Measurements from ENCODE around the gene FAM25A. TPM values are rescaled to one million over a fixed set of nuclear protein-coding genes. Genes with fewer than 3 reads are reported as not detected.
"Not testable (repeated sequence)": the region's sequence is repeated elsewhere in the genome, so short reads cannot be mapped to it uniquely, and the experiment has no call there.

The FAM25A gene
- total and polyA plus RNA-seq, 9 donors: not detected

DNA sequence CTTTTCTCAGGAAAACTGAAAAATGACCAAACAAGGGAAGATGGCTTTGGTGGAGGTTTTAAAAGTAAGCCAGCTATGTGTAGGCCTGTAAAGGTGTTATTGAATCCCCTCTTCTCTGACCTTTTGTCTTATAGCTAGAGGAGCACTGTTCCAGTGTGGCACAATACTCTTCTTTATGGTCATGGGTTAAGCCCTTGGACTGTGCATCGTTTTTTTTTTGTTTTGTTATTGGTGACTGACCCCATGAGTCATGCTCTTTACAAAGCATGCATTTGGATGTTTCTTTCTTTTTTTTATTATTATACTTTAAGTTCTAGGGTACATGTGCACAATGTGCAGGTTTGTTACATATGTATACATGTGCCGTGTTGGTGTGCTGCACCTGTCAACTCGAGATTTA lies 19.6 kb upstream of the FAM25A start:
- DNase-seq: no peak
- H3K27ac ChIP-seq: no peak overlapping the region
- no peak overlapping the region for H3K4me3 ChIP-seq
- no peaks in the 10 kb centered on the region for H3K9me3 ChIP-seq
- intact Hi-C loops (cut with DNase I): no loop called here
- H3K4me1 ChIP-seq (ENCODE audit: insufficient read depth): no peaks in the 10 kb centered on the region
- H3K27me3 ChIP-seq: no peaks in the 10 kb centered on the region
- H3K36me3 ChIP-seq: no peaks in the 10 kb centered on the region
- TF ChIP-seq POLR2A (IDR thresholded peaks at IDR 0.05) (no peak), EP300 (IDR thresholded peaks at IDR 0.05) (no peak), CTCF (IDR thresholded peaks at IDR 0.05) (no peak)
- WGBS, 3 donors: 63 to 67% (median 66%) methylated on average over 3 of the region's 3 CpGs

DNA sequence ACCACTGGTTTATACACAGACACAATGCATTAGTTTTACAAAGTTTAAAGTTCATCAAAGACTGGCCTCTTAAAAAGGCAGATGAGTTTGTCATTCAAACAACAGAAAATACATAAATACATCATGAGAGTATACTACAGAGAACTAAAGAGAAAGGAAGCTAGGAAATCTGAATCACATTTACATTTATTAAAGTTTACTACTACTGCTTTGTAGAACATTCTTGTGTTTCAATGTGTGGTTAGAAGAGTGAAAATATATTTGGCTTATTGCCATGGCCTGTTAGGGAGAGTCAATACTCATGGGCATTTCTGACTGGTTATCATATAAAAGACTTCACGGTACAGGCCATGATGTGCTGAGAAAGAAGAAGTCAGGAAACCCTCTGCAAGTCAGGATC lies 13.0 kb upstream of the FAM25A start:
- H3K4me1 ChIP-seq (ENCODE audit: insufficient read depth); H3K27me3 ChIP-seq; H3K36me3 ChIP-seq; H3K4me3 ChIP-seq; H3K9me3 ChIP-seq; DNase-seq; intact Hi-C loops (cut with DNase I); H3K27ac ChIP-seq: not testable (repeated sequence)
- 41 to 59% (median 53%) methylated on average over 1 of the region's 1 CpG for WGBS, 3 donors

- 96 to 98% (median 97%) methylated on average over 6 of the region's 6 CpGs for WGBS, 3 donors
- H3K4me3 ChIP-seq; H3K36me3 ChIP-seq; H3K27ac ChIP-seq; intact Hi-C loops (cut with DNase I); H3K4me1 ChIP-seq (ENCODE audit: insufficient read depth); DNase-seq; H3K27me3 ChIP-seq; H3K9me3 ChIP-seq: not testable (repeated sequence)
Measured at GRCh38 chr10:87007674-87008073, 12.4 kb upstream of the FAM25A start.

DNA sequence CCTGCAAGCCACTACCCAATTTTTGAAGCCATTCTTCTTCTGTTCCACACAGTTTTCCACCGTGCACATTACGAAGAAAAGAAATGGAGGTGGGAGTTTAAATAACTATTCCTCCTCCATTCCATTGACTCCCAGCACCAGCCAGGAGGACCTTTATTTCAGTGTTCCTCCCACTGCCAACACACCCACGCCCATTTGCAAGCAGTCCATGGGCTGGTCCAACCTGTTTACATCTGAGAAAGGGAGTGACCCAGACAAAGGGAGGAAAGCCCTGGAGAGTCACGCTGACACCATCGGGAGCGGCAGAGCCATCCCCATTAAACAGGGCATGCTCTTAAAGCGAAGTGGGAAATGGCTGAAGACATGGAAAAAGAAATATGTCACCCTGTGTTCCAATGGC lies 11.8 kb upstream of the FAM25A start:
- H3K27ac ChIP-seq; H3K36me3 ChIP-seq; H3K4me1 ChIP-seq (ENCODE audit: insufficient read depth); H3K4me3 ChIP-seq; intact Hi-C loops (cut with DNase I); H3K27me3 ChIP-seq; DNase-seq; H3K9me3 ChIP-seq: not testable (repeated sequence)
- WGBS, 3 donors: 93 to 96% (median 96%) methylated on average over 7 of the region's 7 CpGs

DNA sequence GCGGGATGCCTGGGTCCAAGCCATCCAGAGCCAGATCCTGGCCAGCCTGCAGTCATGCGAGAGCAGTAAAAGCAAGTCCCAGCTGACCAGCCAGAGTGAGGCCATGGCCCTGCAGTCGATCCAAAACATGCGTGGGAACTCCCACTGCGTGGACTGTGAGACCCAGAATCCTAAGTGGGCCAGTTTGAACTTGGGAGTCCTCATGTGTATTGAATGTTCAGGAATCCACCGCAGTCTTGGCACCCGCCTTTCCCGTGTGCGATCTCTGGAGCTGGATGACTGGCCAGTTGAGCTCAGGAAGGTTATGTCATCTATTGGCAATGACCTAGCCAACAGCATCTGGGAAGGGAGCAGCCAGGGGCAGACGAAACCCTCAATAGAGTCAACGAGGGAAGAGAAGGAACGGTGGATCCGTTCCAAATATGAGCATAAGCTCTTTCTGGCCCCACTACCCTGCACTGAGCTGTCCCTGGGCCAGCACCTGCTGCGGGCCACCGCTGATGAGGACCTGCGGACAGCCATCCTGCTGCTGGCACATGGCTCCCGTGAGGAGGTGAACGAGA lies 10.9 kb upstream of the FAM25A start:
- H3K9me3 ChIP-seq; H3K36me3 ChIP-seq; H3K4me1 ChIP-seq (ENCODE audit: insufficient read depth); DNase-seq; H3K27me3 ChIP-seq; H3K27ac ChIP-seq; H3K4me3 ChIP-seq; intact Hi-C loops (cut with DNase I): not testable (repeated sequence)
- 94 to 96% (median 95%) methylated on average over 16 to 18 of the region's 18 CpGs for WGBS, 3 donors

DNA sequence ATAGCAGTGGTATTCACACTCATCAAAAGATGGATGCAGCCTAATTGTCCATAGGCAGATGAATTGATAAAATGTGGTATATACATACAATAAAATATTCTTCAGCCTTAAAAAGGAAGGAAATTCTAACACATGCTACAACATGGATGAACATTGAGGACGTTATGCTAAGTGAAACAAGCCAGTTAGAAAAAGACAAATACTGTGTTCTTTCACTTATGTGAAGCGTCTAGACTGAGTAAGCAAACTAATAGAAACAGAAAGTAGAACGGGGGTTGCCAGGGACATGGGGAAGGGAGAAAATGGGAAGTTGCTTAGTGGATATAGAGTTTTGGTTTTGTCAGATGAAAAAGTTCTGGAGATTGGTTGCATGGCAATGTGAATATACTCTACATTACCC lies 6.6 kb upstream of the FAM25A start:
- H3K9me3 ChIP-seq; H3K27me3 ChIP-seq; H3K36me3 ChIP-seq; DNase-seq; H3K4me3 ChIP-seq; H3K27ac ChIP-seq; H3K4me1 ChIP-seq (ENCODE audit: insufficient read depth); intact Hi-C loops (cut with DNase I): not testable (repeated sequence)
- 40 to 60% (median 44%) methylated on average over 3 of the region's 3 CpGs for WGBS, 3 donors

DNA sequence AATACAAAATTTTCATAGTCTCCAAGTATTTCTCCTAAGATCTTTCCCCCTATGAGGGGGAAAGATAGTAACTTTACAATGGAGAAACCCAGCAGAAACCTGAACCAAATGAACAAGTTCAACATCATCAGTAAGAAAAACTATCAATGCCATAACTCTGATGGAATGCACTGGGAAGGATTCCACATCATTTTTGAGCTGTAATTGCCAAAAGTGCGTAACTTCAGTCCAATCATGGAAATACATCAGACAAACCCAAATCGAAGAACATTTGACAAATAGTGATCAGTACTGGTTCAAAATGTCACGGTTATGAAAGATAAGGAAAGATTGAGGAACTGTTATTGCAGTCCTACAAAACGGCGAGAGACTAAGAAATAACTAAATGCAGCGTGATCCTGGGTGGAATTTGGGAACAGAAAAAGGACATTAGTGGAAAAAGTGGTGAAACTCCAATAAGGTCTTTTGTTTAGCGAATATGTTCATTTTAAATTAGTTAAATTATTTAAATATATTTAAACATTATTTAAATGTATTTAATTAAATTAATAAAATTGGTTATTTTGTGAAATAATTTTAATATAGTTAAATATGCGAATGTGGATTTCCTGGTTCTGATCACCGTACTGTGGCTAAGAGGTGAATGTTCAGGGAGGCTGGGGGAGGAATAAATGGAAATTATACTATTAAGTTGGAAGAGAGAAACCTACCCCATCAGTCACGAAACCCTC lies 4.9 kb upstream of the FAM25A start:
- H3K4me1 ChIP-seq (ENCODE audit: insufficient read depth); intact Hi-C loops (cut with DNase I); H3K27me3 ChIP-seq; DNase-seq; H3K9me3 ChIP-seq; H3K4me3 ChIP-seq; H3K27ac ChIP-seq; H3K36me3 ChIP-seq: not testable (repeated sequence)
- 83 to 87% (median 85%) methylated on average over 9 to 10 of the region's 10 CpGs for WGBS, 3 donors

DNA sequence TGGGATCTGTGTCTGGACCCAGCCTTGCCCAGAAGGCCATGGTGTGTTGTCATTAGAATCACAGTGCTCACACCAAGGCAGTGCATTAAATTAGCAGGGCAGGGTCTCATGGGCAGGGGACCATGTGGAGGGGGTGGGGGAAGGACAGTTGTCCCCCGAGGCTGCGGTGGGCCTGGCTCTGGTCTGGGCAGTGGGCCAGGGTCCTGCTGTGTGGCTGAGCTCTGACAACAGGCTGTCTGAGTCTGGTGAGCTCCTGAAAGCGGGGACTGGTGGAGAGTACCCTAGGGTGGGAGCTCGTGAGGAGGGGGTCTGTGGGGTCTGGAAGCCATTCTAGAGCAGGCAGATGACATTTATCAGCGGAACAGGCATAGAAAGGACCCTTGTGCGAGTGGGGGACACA lies 2.0 kb upstream of the FAM25A start:
- H3K36me3 ChIP-seq; H3K4me1 ChIP-seq (ENCODE audit: insufficient read depth); H3K4me3 ChIP-seq; H3K9me3 ChIP-seq; H3K27ac ChIP-seq; H3K27me3 ChIP-seq; DNase-seq; intact Hi-C loops (cut with DNase I): not testable (repeated sequence)
- 79 to 85% (median 80%) methylated on average over 6 of the region's 6 CpGs for WGBS, 3 donors

- H3K27ac ChIP-seq; H3K4me3 ChIP-seq; H3K4me1 ChIP-seq (ENCODE audit: insufficient read depth); H3K36me3 ChIP-seq; intact Hi-C loops (cut with DNase I); H3K9me3 ChIP-seq; H3K27me3 ChIP-seq; DNase-seq: not testable (repeated sequence)
- 77 to 90% (median 85%) methylated on average over 6 of the region's 6 CpGs for WGBS, 3 donors
Measured at GRCh38 chr10:87019066-87019465, 1.0 kb upstream of the FAM25A start.

DNA sequence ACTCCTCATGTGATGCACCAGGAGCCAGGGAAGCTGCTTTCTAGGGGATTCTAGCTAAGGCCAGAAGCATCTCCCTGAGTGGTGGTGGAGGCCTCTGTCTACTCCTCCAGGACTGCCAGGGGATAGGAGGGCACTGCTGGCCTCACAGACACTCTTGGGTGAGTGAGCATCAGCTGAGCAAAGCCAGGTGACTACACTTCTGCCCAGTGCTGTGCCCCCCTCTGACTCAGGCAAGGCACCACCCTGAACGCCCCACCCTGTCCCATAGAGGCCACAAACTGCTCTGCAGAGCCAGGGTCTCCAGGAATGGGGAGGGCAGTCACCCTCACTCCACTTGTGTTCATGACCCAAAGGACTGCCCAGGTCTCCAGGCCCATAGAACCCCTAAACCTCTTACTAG lies 590 bp upstream of the FAM25A start:
- WGBS, 3 donors: 94 to 100% (median 100%) methylated on average over 1 of the region's 1 CpG

GRCh38 chr10:87025285-87025958 lies 5.3 kb downstream of the FAM25A start:
- H3K27me3 ChIP-seq; H3K4me3 ChIP-seq; H3K27ac ChIP-seq; H3K9me3 ChIP-seq; H3K4me1 ChIP-seq (ENCODE audit: insufficient read depth); intact Hi-C loops (cut with DNase I); H3K36me3 ChIP-seq; DNase-seq: not testable (repeated sequence)
- WGBS, 3 donors: 54 to 58% (median 56%) methylated on average over 5 of the region's 5 CpGs

More for the DNA sequence above, 590 bp upstream of the FAM25A start:
- H3K9me3 ChIP-seq; intact Hi-C loops (cut with DNase I); H3K4me1 ChIP-seq (ENCODE audit: insufficient read depth); H3K4me3 ChIP-seq; DNase-seq; H3K27me3 ChIP-seq; H3K27ac ChIP-seq; H3K36me3 ChIP-seq: not testable (repeated sequence)

All from ovary (tissue), 9 donors.